PFSK-1 (cell line): ENCODE measurements around the gene RNF113B.

Source experiments
- FOXP2 ChIP-seq: optimal IDR thresholded peaks from 2 replicates; pipeline ENCODE3; 2011; ENCODE audit warnings: borderline replicate concordance, control low read depth, inconsistent platforms; ENCODE audit not compliant: insufficient read depth; ENCODE audit errors: extremely low read length, extremely low read depth
- POLR2AphosphoS5 ChIP-seq: IDR thresholded peaks from 2 replicates; pipeline ENCODE4 v1.6.1; 2012; ENCODE audit warnings: low read depth, mild to moderate bottlenecking, control low read depth, low read length, moderate library complexity
- REST ChIP-seq, 2 experiments: IDR thresholded peaks; 2 replicates each; pipeline versions ENCODE4 v1.6.1 to v1.8.0; 2011 to 2012; ENCODE audit warnings: low read depth in 2 of 2, low read length in 2 of 2, control low read depth in 1 of 2, inconsistent platforms in 1 of 2, mild to moderate bottlenecking in 1 of 2, moderate library complexity in 1 of 2; ENCODE audit not compliant: insufficient read depth in 1 of 2
- SIN3A ChIP-seq: IDR thresholded peaks from 2 replicates; pipeline ENCODE4 v1.6.1; 2012; ENCODE audit warnings: mild to moderate bottlenecking, low read length, moderate library complexity, borderline replicate concordance; ENCODE audit not compliant: insufficient read depth
- TAF1 ChIP-seq: IDR thresholded peaks from 2 replicates; pipeline ENCODE4 v1.6.1; 2012; ENCODE audit warnings: low read length, control low read depth, borderline replicate concordance; ENCODE audit not compliant: insufficient read depth

The RNF113B gene

GRCh38 chr13:98141509-98142379 is 35.3 kb downstream of the RNF113B start:
- TF ChIP-seq TAF1, result no peak

- TF ChIP-seq TAF1 (no peak), FOXP2 (no peak), POLR2AphosphoS5 (no peak), SIN3A (no peak), REST (IDR thresholded peaks at IDR 0.05; ENCODE audit: insufficient read depth in 1 of 2, low read depth in 2 of 2, low read length in 2 of 2) (no peak)
Observed at GRCh38 chr13:98141091-98141490, 36.0 kb downstream of the RNF113B start.

- no peak for TF ChIP-seq FOXP2
Observed at GRCh38 chr13:98134901-98135300, 42.2 kb downstream of the RNF113B start.

GRCh38 chr13:98133946-98134345 is 43.1 kb downstream of the RNF113B start:
- TF ChIP-seq FOXP2, result no peak
- TF ChIP-seq REST (IDR thresholded peaks at IDR 0.05; ENCODE audit: insufficient read depth in 1 of 2, low read depth in 2 of 2, low read length in 2 of 2), result no peak
- TF ChIP-seq POLR2AphosphoS5, result no peak
- TF ChIP-seq TAF1, result no peak

- TF ChIP-seq FOXP2, result no peak
- no peak for TF ChIP-seq REST (IDR thresholded peaks at IDR 0.05; ENCODE audit: insufficient read depth in 1 of 2, low read depth in 2 of 2, low read length in 2 of 2)
- TF ChIP-seq SIN3A, result no peak
- TF ChIP-seq POLR2AphosphoS5, result no peak
- TF ChIP-seq TAF1, result no peak
Observed at GRCh38 chr13:98129059-98129746, 47.9 kb downstream of the RNF113B start.
